Neural cell (in vitro differentiated cells): ENCODE data around the gene SUCO. TPM values are rescaled to one million over a fixed set of nuclear protein-coding genes. Genes with fewer than 3 reads are reported as not detected.

Experiments used
- H2AFZ ChIP-seq: fragments of 200-600, 300-800 bp; sonication (generic), shearing (Covaris generic); 2 replicates; pipeline ENCODE4 v1.6.0; 2014; ENCODE audit warnings: low read depth, mild to moderate bottlenecking, antibody characterized with exemption, low read length, moderate library complexity
- H3F3A ChIP-seq: fragments of 200-600 bp; shearing (Covaris generic); 2 replicates; pipeline ENCODE4 v1.6.1; 2016; ENCODE audit warnings: mild to moderate bottlenecking, moderate library complexity, mixed read lengths, antibody characterized with exemption, low read length; ENCODE audit not compliant: insufficient read depth, poor library complexity, severe bottlenecking
- H3K27ac ChIP-seq: fragments of 200-600, 300-800 bp; sonication (generic), shearing (Covaris generic); 2 replicates; pipeline ENCODE4 v1.5.1; 2014; ENCODE audit warnings: mild to moderate bottlenecking, low read length, moderate library complexity
- H3K27me3 ChIP-seq: fragments of 300-800, 200-600 bp; sonication (generic), shearing (Covaris generic); 2 replicates; pipeline ENCODE4 v1.6.0; 2014; ENCODE audit warnings: mild to moderate bottlenecking, low read depth, low read length, moderate library complexity; ENCODE audit not compliant: insufficient read depth
- H3K36me3 ChIP-seq: fragments of 300-800, 200-600 bp; sonication (generic), shearing (Covaris generic); 2 replicates; pipeline ENCODE4 v1.5.1; 2014; ENCODE audit warnings: mild to moderate bottlenecking, antibody characterized with exemption, low read length, moderate library complexity; ENCODE audit not compliant: insufficient read depth
- H3K4me2 ChIP-seq: fragments of 300-800, 200-600 bp; sonication (generic), shearing (Covaris generic); 2 replicates; pipeline ENCODE4 v1.6.0; 2014; ENCODE audit warnings: mild to moderate bottlenecking, low read length
- H3K4me3 ChIP-seq: fragments of 300-800, 200-600 bp; sonication (generic), shearing (Covaris generic); 2 replicates; pipeline ENCODE4 v1.5.1; 2014; ENCODE audit warnings: mild to moderate bottlenecking, low read length, moderate library complexity
- H3K79me2 ChIP-seq: fragments of 200-600 bp; shearing (Covaris generic); replicated peaks from 2 replicates; pipeline ENCODE4 v1.6.0; 2014; ENCODE audit warnings: mild to moderate bottlenecking, low read length, moderate library complexity; ENCODE audit not compliant: insufficient read depth
- H3K9ac ChIP-seq: fragments of 300-800, 200-600 bp; sonication (generic), shearing (Covaris generic); 2 replicates; pipeline ENCODE4 v1.6.1; 2016; ENCODE audit warnings: mild to moderate bottlenecking, low read length, mixed read lengths
- H3K9me2 ChIP-seq: fragments of 200-600 bp; shearing (Covaris generic); 2 replicates; pipeline ENCODE4 v1.6.1; 2016; ENCODE audit warnings: mild to moderate bottlenecking, low read length, mixed read lengths; ENCODE audit not compliant: insufficient read depth
- H3K9me3 ChIP-seq: fragments of 200-600, 300-800 bp; sonication (generic), shearing (Covaris generic); 2 replicates; pipeline ENCODE4 v1.6.1; 2016; ENCODE audit warnings: mild to moderate bottlenecking, mixed run types, low read length, moderate library complexity, mixed read lengths
- H4K20me1 ChIP-seq: fragments of 200-600 bp; shearing (Covaris generic); 2 replicates; pipeline ENCODE4 v1.6.1; 2016; ENCODE audit warnings: mild to moderate bottlenecking, mixed run types; ENCODE audit not compliant: insufficient read depth
- EP300 ChIP-seq: fragments of 450-650 bp; conservative IDR thresholded peaks from 2 replicates; pipeline ENCODE4 v1.6.1; 2014; ENCODE audit warnings: antibody characterized with exemption, mild to moderate bottlenecking, moderate library complexity; ENCODE audit not compliant: poor library complexity, severe bottlenecking
- EZH2 ChIP-seq: fragments of 200-600, 300-800 bp; shearing (Covaris generic), sonication (generic); IDR thresholded peaks from 2 replicates; pipeline ENCODE4 v1.6.1; 2014; ENCODE audit warnings: antibody characterized with exemption, low read length, borderline replicate concordance, mild to moderate bottlenecking; ENCODE audit not compliant: insufficient read depth, poor library complexity, severe bottlenecking
- MXI1 ChIP-seq: fragments of 450-650 bp; conservative IDR thresholded peaks from 2 replicates; pipeline ENCODE4 v1.6.1; 2014; ENCODE audit warnings: antibody characterized with exemption, mild to moderate bottlenecking; ENCODE audit not compliant: poor library complexity, severe bottlenecking
- POLR2AphosphoS5 ChIP-seq: IDR thresholded peaks from 2 replicates; pipeline ENCODE4 v1.6.1; 2012
- RAD21 ChIP-seq: fragments of 450-650 bp; conservative IDR thresholded peaks from 2 replicates; pipeline ENCODE4 v1.6.1; 2014; ENCODE audit warnings: antibody characterized with exemption, mild to moderate bottlenecking, moderate library complexity
- SMC3 ChIP-seq: fragments of 450-650 bp; conservative IDR thresholded peaks from 2 replicates; pipeline ENCODE4 v1.6.1; 2014; ENCODE audit warnings: antibody characterized with exemption, mild to moderate bottlenecking, moderate library complexity; ENCODE audit not compliant: poor library complexity
- TAF1 ChIP-seq: IDR thresholded peaks from 2 replicates; pipeline ENCODE4 v1.6.1; 2012; ENCODE audit warnings: low read depth
- polyA plus RNA-seq: library from polyadenylated mRNA; depleted of rRNA; stranded (reverse); fragments of >200 nt; gene quantifications from 2 replicates; pipeline ENCODE4 v1.2.3, GENCODE V29; 2014
- TF ChIP-seq, protein P1 (sequence below): IDR thresholded peaks from 2 replicates; pipeline ENCODE4 v1.6.1; 2012; ENCODE audit warnings: borderline replicate concordance
- TF ChIP-seq, protein P2 (sequence below): fragments of 450-650 bp; IDR thresholded peaks from 2 replicates; pipeline ENCODE4 v1.5.1; 2014; ENCODE audit warnings: antibody characterized with exemption, mild to moderate bottlenecking, moderate library complexity; ENCODE audit not compliant: poor library complexity, severe bottlenecking

The SUCO gene
- polyA plus RNA-seq, 1 donor from 2014 or later: 43.4 TPM

DNA sequence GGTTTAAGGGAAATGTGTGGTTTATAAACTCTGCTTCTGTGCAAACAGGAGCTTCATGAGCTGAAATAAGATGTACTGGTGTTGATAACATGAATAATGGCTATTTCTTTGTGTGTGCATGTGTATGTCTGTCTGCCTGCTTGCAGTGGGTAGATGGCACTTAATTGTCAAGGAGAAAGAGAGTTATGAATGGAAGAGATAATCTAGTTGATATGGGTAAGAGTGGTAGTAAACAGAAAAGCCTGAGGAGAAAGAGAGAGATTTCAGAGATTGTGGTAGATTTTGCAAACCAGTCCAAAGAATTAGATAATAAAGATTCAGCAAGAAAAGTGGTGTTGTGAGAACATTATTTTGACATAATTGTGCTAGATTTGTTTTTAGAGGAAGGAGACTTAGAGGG, 7.7 kb downstream of the SUCO start:
- Histone ChIP-seq H3K27me3 (no peaks in the 10 kb centered on the region), H3K9ac (no peak overlapping the region), H3K4me3 (no peak overlapping the region), H3K79me2 (peaks cover 90% of the 10 kb centered on the region), H3F3A (no peaks in the 10 kb centered on the region), H3K27ac (no peak overlapping the region), H3K4me2 (no peak overlapping the region), H2AFZ (no peak overlapping the region), H3K9me2 (no peaks in the 10 kb centered on the region), H4K20me1 (peaks cover 5% of the 10 kb centered on the region), H3K9me3 (no peaks in the 10 kb centered on the region), H3K36me3 (no peaks in the 10 kb centered on the region)
- TF ChIP-seq POLR2AphosphoS5 (no peak), MXI1 (no peak), EZH2 (no peak), SMC3 (no peak), RAD21 (no peak), EP300 (no peak), TAF1 (no peak)
- TF ChIP-seq, protein P1, sequence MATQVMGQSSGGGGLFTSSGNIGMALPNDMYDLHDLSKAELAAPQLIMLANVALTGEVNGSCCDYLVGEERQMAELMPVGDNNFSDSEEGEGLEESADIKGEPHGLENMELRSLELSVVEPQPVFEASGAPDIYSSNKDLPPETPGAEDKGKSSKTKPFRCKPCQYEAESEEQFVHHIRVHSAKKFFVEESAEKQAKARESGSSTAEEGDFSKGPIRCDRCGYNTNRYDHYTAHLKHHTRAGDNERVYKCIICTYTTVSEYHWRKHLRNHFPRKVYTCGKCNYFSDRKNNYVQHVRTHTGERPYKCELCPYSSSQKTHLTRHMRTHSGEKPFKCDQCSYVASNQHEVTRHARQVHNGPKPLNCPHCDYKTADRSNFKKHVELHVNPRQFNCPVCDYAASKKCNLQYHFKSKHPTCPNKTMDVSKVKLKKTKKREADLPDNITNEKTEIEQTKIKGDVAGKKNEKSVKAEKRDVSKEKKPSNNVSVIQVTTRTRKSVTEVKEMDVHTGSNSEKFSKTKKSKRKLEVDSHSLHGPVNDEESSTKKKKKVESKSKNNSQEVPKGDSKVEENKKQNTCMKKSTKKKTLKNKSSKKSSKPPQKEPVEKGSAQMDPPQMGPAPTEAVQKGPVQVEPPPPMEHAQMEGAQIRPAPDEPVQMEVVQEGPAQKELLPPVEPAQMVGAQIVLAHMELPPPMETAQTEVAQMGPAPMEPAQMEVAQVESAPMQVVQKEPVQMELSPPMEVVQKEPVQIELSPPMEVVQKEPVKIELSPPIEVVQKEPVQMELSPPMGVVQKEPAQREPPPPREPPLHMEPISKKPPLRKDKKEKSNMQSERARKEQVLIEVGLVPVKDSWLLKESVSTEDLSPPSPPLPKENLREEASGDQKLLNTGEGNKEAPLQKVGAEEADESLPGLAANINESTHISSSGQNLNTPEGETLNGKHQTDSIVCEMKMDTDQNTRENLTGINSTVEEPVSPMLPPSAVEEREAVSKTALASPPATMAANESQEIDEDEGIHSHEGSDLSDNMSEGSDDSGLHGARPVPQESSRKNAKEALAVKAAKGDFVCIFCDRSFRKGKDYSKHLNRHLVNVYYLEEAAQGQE: no peak
- TF ChIP-seq, protein P2, sequence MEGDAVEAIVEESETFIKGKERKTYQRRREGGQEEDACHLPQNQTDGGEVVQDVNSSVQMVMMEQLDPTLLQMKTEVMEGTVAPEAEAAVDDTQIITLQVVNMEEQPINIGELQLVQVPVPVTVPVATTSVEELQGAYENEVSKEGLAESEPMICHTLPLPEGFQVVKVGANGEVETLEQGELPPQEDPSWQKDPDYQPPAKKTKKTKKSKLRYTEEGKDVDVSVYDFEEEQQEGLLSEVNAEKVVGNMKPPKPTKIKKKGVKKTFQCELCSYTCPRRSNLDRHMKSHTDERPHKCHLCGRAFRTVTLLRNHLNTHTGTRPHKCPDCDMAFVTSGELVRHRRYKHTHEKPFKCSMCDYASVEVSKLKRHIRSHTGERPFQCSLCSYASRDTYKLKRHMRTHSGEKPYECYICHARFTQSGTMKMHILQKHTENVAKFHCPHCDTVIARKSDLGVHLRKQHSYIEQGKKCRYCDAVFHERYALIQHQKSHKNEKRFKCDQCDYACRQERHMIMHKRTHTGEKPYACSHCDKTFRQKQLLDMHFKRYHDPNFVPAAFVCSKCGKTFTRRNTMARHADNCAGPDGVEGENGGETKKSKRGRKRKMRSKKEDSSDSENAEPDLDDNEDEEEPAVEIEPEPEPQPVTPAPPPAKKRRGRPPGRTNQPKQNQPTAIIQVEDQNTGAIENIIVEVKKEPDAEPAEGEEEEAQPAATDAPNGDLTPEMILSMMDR: no peak

DNA sequence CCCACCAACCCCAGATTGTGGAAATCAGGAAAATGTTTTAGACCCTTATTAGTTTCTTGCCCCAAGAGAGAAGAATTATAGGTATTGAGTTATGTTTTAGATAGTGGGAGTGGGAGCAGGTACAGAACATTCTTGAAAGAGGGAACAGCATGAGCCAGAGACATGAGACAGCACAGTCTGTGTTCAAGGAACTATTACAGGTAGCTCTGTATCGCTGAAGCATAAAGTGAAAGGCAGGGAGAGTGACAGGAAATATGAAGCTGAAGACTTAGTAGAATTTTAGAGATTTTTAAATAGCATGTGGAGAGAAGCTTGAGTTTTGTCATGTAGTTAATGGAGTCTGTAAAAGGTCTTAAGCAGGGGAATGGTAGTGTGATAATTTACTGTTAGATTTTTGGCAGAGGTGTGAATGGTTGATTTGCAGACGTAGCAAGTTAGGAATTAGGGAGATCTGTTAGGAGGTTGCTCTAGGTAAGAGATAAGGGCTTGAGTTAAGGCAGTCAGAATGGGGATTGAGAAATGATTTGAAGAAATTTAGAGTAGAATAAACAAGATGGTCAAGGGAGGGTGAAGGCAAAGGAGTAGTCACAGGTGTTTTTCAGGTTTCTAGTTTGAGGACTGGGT, 11.6 kb downstream of the SUCO start:
- no peak overlapping the region for H3K4me2 ChIP-seq
- H3K9me3 ChIP-seq: no peaks in the 10 kb centered on the region
- H4K20me1 ChIP-seq: peaks cover 5% of the 10 kb centered on the region
- H3K27ac ChIP-seq: no peak overlapping the region
- no peak for TF ChIP-seq EZH2
- no peak for TF ChIP-seq SMC3
- no peak for TF ChIP-seq RAD21
- H3K36me3 ChIP-seq: no peaks in the 10 kb centered on the region
- no peaks in the 10 kb centered on the region for H3K27me3 ChIP-seq
- no peaks in the 10 kb centered on the region for H3F3A ChIP-seq
- H2AFZ ChIP-seq: no peak overlapping the region
- H3K79me2 ChIP-seq: peaks cover 78% of the 10 kb centered on the region
- no peak overlapping the region for H3K9ac ChIP-seq
- no peak overlapping the region for H3K4me3 ChIP-seq
- H3K9me2 ChIP-seq: no peaks in the 10 kb centered on the region
